ENCODE data around the gene KIF1B.

The KIF1B gene

GRCh38 chr1:10204003-10204642 is 6.2 kb upstream of the KIF1B start:
- TF ChIP-seq REST (IDR thresholded peaks at IDR 0.05; ENCODE audit: low read depth) (no peak), CREB1 (IDR thresholded peaks at IDR 0.05; ENCODE audit: low read depth) (no peak), EGR1 (IDR thresholded peaks at IDR 0.05) (no peak), TEAD4 (IDR thresholded peaks at IDR 0.05) (no peak), MAX (IDR thresholded peaks at IDR 0.05) (no peak), NFIC (IDR thresholded peaks at IDR 0.05) (no peak), ZBTB7A (IDR thresholded peaks at IDR 0.05; ENCODE audit: low read depth) (no peak), YY1 (IDR thresholded peaks at IDR 0.05; ENCODE audit: low read depth) (no peak), USF1 (IDR thresholded peaks at IDR 0.05) (no peak), TCF12 (IDR thresholded peaks at IDR 0.05; ENCODE audit: low read depth) (no peak), EP300 (IDR thresholded peaks at IDR 0.05; ENCODE audit: borderline replicate concordance) (no peak), RAD21 (IDR thresholded peaks at IDR 0.05; ENCODE audit: low read depth) (no peak)

- no peak for TF ChIP-seq REST (IDR thresholded peaks at IDR 0.05; ENCODE audit: low read depth)
- no peak for TF ChIP-seq NFIC (IDR thresholded peaks at IDR 0.05)
- no peak for TF ChIP-seq EP300 (IDR thresholded peaks at IDR 0.05; ENCODE audit: borderline replicate concordance)
- TF ChIP-seq YY1 (IDR thresholded peaks at IDR 0.05; ENCODE audit: low read depth) = no peak
- no peak for TF ChIP-seq TCF12 (IDR thresholded peaks at IDR 0.05; ENCODE audit: low read depth)
- TF ChIP-seq ZBTB7A (IDR thresholded peaks at IDR 0.05; ENCODE audit: low read depth) = no peak
- no peak for TF ChIP-seq EGR1 (IDR thresholded peaks at IDR 0.05)
- no peak for TF ChIP-seq RAD21 (IDR thresholded peaks at IDR 0.05; ENCODE audit: low read depth)
- TF ChIP-seq CREB1 (IDR thresholded peaks at IDR 0.05; ENCODE audit: low read depth) = no peak
Observed at GRCh38 chr1:10207810-10208209, 2.6 kb upstream of the KIF1B start.

GRCh38 chr1:10208537-10208936 is 1.8 kb upstream of the KIF1B start:
- TF ChIP-seq TAF1 (IDR thresholded peaks at IDR 0.05; ENCODE audit: low read depth) = no peak
- no peak for TF ChIP-seq FOXM1 (IDR thresholded peaks at IDR 0.05; ENCODE audit: borderline replicate concordance, low read depth)
- no peak for TF ChIP-seq NFIC (IDR thresholded peaks at IDR 0.05)
- no peak for TF ChIP-seq YY1 (IDR thresholded peaks at IDR 0.05; ENCODE audit: low read depth)
- TF ChIP-seq EP300 (IDR thresholded peaks at IDR 0.05; ENCODE audit: borderline replicate concordance) = no peak
- no peak for TF ChIP-seq MAX (IDR thresholded peaks at IDR 0.05)
- TF ChIP-seq CEBPB (IDR thresholded peaks at IDR 0.05) = no peak
- TF ChIP-seq EGR1 (IDR thresholded peaks at IDR 0.05) = no peak
- TF ChIP-seq REST (IDR thresholded peaks at IDR 0.05; ENCODE audit: low read depth) = no peak
- TF ChIP-seq USF1 (IDR thresholded peaks at IDR 0.05) = no peak
- TF ChIP-seq ZBTB7A (IDR thresholded peaks at IDR 0.05; ENCODE audit: low read depth) = no peak
- TF ChIP-seq CREB1 (IDR thresholded peaks at IDR 0.05; ENCODE audit: low read depth) = no peak
- no peak for TF ChIP-seq TEAD4 (IDR thresholded peaks at IDR 0.05)

GRCh38 chr1:10209590-10209904 is 823 bp upstream of the KIF1B start:
- no peak for TF ChIP-seq CREB1 (IDR thresholded peaks at IDR 0.05; ENCODE audit: low read depth)
- no peak for TF ChIP-seq RAD21 (IDR thresholded peaks at IDR 0.05; ENCODE audit: low read depth)
- no peak for TF ChIP-seq CEBPB (IDR thresholded peaks at IDR 0.05)
- TF ChIP-seq REST (IDR thresholded peaks at IDR 0.05; ENCODE audit: low read depth) = no peak
- TF ChIP-seq TAF1 (IDR thresholded peaks at IDR 0.05; ENCODE audit: low read depth) = no peak; the same call in 1 of the 2 replicates
- TF ChIP-seq EP300 (IDR thresholded peaks at IDR 0.05; ENCODE audit: borderline replicate concordance) = no peak

Data from Ishikawa (cell line).